Choroid plexus epithelial cell (primary cell): ENCODE measurements around the gene ATG7.

ENCODE experiments used
- DNase-seq: peaks from one replicate; pipeline ENCODE4 v3.0.0-alpha.2; 2010; ENCODE audit warnings: low read depth
- H3K4me3 ChIP-seq: 2 replicates; pipeline ENCODE4 v1.5.1; 2011; ENCODE audit warnings: low read depth, mild to moderate bottlenecking, control low read depth, low read length, moderate library complexity
- CTCF ChIP-seq: conservative IDR thresholded peaks from 2 replicates; pipeline ENCODE4 v1.5.1; 2011; ENCODE audit warnings: low read depth, mild to moderate bottlenecking, control low read depth, inconsistent platforms, low read length, moderate library complexity

The ATG7 gene

GRCh38 chr3:11272906-11273574 is 843 bp downstream of the ATG7 start:
- peak; percentile 39 for DNase-seq
- TF ChIP-seq CTCF: no peak
- H3K4me3 ChIP-seq: peak overlapping the region; percentile 75

GRCh38 chr3:11273891-11274291 is 1.7 kb downstream of the ATG7 start:
- no peak for TF ChIP-seq CTCF
- H3K4me3 ChIP-seq: no peak overlapping the region
- DNase-seq: peak; percentile 39

- no peak for DNase-seq
- no peak overlapping the region for H3K4me3 ChIP-seq
Measured at GRCh38 chr3:11274566-11275142, 2.5 kb downstream of the ATG7 start.

GRCh38 chr3:11275926-11276325 is 3.7 kb downstream of the ATG7 start:
- DNase-seq: no peak
- no peak for TF ChIP-seq CTCF
- no peak overlapping the region for H3K4me3 ChIP-seq

More at GRCh38 chr3:11274566-11275142, 2.5 kb downstream of the ATG7 start:
- TF ChIP-seq CTCF: no peak

GRCh38 chr3:11276901-11277300 is 4.7 kb downstream of the ATG7 start:
- no peak for TF ChIP-seq CTCF
- DNase-seq: no peak
- no peak overlapping the region for H3K4me3 ChIP-seq

GRCh38 chr3:11282250-11283138 is 10.3 kb downstream of the ATG7 start:
- H3K4me3 ChIP-seq: no peak overlapping the region
- DNase-seq: peak; percentile 77
- no peak for TF ChIP-seq CTCF
